M059J (cell line): ENCODE measurements around the gene ASCL3. TPM values are rescaled to one million over a fixed set of nuclear protein-coding genes. Genes with fewer than 3 reads are reported as not detected.
"Not testable (repeated sequence)": the region's sequence is repeated elsewhere in the genome, so short reads cannot be mapped to it uniquely, and the experiment has no call there.

Experiments
- DNase-seq: peaks from one replicate; pipeline ENCODE4 v3.0.0-alpha.2; 2012; ENCODE audit warnings: low read depth
- total RNA-seq: library from RNA; depleted of rRNA; stranded (reverse); fragments of >200 nt; shearing (Covaris generic); gene quantifications from 2 replicates; pipeline ENCODE4 v1.2.3, GENCODE V29; 2014; rRNA removed

ASCL3 gene
- total RNA-seq, result not detected in 2 replicates

- DNase-seq, result no peak
Measured at GRCh38 chr11:8942518-8943066, at the start of gene ASCL3. ASCL3 (minus strand) TSS chr11:8943016; CDS start chr11:8938161, 4,855 bp downstream.

GRCh38 chr11:8989453-8989852, 46.6 kb upstream of the ASCL3 start:
- peak; percentile 68 for DNase-seq

GRCh38 chr11:8988329-8989234, 45.8 kb upstream of the ASCL3 start:
- DNase-seq, result peak; percentile 58

- no peak for DNase-seq
Measured at GRCh38 chr11:8987446-8987845, 44.6 kb upstream of the ASCL3 start.

- not testable (repeated sequence) for DNase-seq
Measured at GRCh38 chr11:8986772-8987171, 44.0 kb upstream of the ASCL3 start.

GRCh38 chr11:8985462-8985861, 42.6 kb upstream of the ASCL3 start:
- DNase-seq, result no peak

- DNase-seq, result no peak
Measured at GRCh38 chr11:8983552-8983951, 40.7 kb upstream of the ASCL3 start.

- DNase-seq, result no peak
Measured at GRCh38 chr11:8980485-8980884, 37.7 kb upstream of the ASCL3 start.

- DNase-seq, result not testable (repeated sequence)
Measured at GRCh38 chr11:8979365-8979764, 36.5 kb upstream of the ASCL3 start.

GRCh38 chr11:8973121-8973520, 30.3 kb upstream of the ASCL3 start:
- no peak for DNase-seq

GRCh38 chr11:8971924-8972316, 29.1 kb upstream of the ASCL3 start:
- no peak for DNase-seq

GRCh38 chr11:8971196-8971923, 28.5 kb upstream of the ASCL3 start:
- no peak for DNase-seq

- DNase-seq, result no peak
Measured at GRCh38 chr11:8967184-8967583, 24.4 kb upstream of the ASCL3 start.

GRCh38 chr11:8964324-8965320, 21.8 kb upstream of the ASCL3 start, which contains the start of gene TMEM9B:
TMEM9B (minus strand) TSS chr11:8964442; CDS start chr11:8964313, 129 bp downstream.
- peak; percentile 91 for DNase-seq

- peak; percentile 82 for DNase-seq
Measured at GRCh38 chr11:8963569-8964323, 20.9 kb upstream of the ASCL3 start.

- DNase-seq, result no peak
Measured at GRCh38 chr11:8962841-8963240, 20.0 kb upstream of the ASCL3 start.

- no peak for DNase-seq
Measured at GRCh38 chr11:8961401-8961800, 18.6 kb upstream of the ASCL3 start.

- DNase-seq, result peak; percentile 88
Measured at GRCh38 chr11:8959546-8960166, 16.8 kb upstream of the ASCL3 start.

- DNase-seq, result peak; percentile 41
Measured at GRCh38 chr11:8956860-8957259, 14.0 kb upstream of the ASCL3 start.

- DNase-seq, result no peak
Measured at GRCh38 chr11:8948886-8949285, 6.1 kb upstream of the ASCL3 start.
